Cardiac ventricle fibroblast (primary cell): ENCODE measurements around the gene ADGRV1. TPM values are rescaled to one million over a fixed set of nuclear protein-coding genes. Genes with fewer than 3 reads are reported as not detected.

ENCODE experiments used
- total RNA-seq: library from RNA; depleted of rRNA; stranded (reverse); fragments of >200 nt; gene quantifications from 2 replicates; pipeline ENCODE4 v1.2.3, GENCODE V29; 2015

Gene ADGRV1, protein sequence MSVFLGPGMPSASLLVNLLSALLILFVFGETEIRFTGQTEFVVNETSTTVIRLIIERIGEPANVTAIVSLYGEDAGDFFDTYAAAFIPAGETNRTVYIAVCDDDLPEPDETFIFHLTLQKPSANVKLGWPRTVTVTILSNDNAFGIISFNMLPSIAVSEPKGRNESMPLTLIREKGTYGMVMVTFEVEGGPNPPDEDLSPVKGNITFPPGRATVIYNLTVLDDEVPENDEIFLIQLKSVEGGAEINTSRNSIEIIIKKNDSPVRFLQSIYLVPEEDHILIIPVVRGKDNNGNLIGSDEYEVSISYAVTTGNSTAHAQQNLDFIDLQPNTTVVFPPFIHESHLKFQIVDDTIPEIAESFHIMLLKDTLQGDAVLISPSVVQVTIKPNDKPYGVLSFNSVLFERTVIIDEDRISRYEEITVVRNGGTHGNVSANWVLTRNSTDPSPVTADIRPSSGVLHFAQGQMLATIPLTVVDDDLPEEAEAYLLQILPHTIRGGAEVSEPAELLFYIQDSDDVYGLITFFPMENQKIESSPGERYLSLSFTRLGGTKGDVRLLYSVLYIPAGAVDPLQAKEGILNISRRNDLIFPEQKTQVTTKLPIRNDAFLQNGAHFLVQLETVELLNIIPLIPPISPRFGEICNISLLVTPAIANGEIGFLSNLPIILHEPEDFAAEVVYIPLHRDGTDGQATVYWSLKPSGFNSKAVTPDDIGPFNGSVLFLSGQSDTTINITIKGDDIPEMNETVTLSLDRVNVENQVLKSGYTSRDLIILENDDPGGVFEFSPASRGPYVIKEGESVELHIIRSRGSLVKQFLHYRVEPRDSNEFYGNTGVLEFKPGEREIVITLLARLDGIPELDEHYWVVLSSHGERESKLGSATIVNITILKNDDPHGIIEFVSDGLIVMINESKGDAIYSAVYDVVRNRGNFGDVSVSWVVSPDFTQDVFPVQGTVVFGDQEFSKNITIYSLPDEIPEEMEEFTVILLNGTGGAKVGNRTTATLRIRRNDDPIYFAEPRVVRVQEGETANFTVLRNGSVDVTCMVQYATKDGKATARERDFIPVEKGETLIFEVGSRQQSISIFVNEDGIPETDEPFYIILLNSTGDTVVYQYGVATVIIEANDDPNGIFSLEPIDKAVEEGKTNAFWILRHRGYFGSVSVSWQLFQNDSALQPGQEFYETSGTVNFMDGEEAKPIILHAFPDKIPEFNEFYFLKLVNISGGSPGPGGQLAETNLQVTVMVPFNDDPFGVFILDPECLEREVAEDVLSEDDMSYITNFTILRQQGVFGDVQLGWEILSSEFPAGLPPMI (N-terminal part only)
- 0.31 TPM in 1 of 2 replicates, not detected in the other for total RNA-seq

DNA sequence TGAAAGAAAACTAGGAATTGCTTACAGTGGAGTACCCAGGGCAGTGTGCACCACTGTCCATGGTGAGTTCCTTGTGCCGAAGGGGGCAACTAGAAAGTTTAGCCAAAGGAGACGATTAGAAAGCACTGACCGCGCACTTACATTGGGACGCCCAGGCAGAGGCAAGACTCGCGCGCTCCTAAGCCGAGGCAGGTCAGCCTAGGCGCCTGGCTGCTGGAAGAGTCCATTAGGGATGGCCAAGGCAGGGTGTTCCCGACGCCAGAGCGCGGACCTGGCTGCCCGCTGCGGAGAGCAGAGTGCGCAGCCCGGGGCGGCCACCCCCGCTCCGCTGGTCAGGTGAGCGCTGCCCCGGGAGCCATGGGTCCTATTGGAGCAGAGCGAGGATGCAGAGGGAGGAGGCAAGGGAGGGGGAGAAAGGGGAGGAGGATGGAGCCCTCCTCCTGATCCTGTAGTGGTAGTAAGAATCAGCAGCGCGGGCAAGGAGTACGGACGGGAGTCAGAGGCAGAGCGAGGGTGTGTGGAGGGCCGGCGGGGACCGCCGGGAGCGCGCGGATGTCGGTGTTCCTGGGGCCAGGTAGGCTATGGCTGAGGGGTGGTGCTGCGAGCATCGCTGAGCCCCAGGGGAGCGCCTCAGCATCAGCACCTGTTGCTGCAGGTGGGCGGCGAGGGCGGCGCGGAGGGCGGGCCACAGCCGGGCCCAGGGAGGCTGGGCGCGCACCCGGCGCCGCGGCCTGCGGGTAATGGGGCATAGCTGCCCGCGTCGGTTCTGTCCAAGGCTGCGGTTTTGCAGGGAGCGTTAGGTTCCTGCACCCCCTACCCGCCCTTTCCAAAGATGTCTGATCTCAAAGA, at the start of gene ADGRV1:
ADGRV1 (plus strand) TSS at position 454 of the 849 bp plus-strand sequence; CDS start at position 553, 99 bp downstream.

DNA sequence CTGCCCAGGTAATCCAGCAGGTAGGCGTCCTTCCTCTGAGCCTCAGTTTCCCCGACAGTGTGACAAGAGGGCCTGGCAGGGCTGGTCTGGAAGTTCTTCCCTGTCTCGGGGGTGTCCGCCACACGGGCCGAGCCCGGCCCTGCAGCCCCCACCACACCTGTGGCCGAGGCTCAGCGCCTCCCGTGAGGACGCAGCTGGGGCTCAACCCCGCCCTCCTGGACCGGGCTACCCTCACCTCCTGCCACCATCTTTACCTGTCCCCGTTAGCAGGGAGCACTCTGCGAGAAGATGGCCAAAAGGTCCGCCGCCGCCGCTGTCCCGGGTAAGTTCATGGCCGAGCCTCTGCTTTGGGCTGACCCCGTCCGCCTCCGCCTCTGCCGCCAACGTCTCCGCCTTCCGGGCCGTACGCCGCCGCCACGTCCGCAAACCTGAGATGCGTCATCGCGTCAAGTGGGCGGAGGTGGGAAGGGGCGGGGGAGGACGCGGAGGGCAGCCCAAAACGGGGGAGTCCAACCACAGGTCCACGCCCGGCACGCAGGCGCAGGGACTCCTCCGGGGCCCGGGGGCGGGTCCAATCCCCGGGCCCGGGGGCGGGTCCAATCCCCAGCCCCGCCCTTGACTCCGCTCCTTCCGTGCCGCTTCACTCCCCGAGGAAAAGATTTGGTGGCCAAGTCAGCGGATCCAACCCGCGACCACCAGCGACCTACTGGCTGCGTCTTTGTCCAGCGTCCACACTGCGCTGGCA, 29.2 kb upstream of the ADGRV1 start, which contains the start of gene LYSMD3:
LYSMD3 (minus strand) TSS at position 391 of the 745 bp plus-strand sequence. CDS start 4,295 bp downstream, outside the sequence.

Other genes starting within 250 kb of the ADGRV1 start
- gene CETN3, start 149.0 kb upstream of the ADGRV1 start, total RNA-seq, result 8.7 and 10.7 TPM in 2 replicates
- gene MBLAC2, start 84.0 kb upstream of the ADGRV1 start, total RNA-seq, result 5.9 and 6.3 TPM in 2 replicates
- gene POLR3G, start 83.9 kb upstream of the ADGRV1 start, total RNA-seq, result 2.4 and 4.2 TPM in 2 replicates
- gene LYSMD3, start 29.2 kb upstream of the ADGRV1 start, total RNA-seq, result 15.2 and 16.8 TPM in 2 replicates